CD4-positive, alpha-beta T cell treated with Interleukin-6 at 100 ng/mL for 8 hours (primary cell): ENCODE results near the gene FAM181B.

ENCODE experiments used
- DNase-seq: peaks from one replicate; pipeline ENCODE4 v3.0.0-alpha.2; 2020; ENCODE audit warnings: mixed read lengths, low spot score

The FAM181B gene

DNA sequence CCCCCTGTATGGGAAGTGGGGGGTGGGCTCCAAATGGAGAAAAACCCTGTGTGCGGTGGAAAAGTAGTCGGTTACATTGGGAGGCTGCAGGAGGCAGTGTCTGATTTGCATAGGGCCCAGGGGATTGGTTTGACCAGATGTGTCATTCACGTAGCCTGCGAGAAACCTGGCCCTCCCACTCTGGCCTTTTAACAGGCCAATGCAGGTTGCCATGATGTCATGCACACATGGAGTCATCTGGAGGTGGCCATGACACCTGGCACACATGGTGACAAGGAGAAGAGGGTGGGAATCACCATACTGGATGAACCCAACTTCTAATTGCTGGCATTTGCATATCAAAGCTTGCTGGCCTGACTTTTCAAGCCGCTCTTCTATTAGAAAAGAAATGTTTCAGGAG lies 50.6 kb downstream of the FAM181B start:
- no peak for DNase-seq

DNA sequence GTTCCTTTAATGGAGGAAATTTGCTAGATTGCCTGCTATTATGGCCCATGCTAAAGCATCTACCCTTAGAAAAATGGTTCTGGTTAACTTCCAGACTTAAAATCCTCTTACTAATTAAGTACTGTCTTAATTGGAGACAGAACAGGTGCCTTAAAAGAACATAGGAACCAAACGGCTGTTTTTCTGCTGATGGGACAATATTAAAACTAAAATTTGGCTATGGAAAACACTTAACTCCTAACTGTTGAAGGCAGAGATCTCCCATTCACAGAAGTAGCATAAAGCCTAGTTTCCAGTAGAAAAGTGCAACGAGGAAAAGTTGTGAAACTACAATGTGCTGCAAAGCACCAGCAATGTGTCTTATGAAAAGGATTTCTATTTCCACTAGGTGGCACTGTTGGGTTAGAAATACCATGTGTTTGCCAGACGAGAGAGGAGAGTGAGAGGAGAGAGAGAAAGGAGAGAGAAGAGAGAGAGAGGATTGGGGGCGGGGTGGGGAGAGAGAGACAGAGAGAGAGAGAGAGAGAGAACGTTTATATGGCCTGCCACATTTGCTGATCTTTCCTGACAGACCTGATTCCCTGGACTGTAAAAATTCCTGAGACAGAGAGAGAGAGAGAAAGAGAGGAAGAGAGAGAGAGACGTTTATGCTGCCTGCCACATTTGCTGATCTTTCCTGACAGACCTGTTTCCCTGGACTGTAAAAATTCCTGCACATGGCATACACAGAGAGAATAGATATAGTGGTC lies 51.5 kb downstream of the FAM181B start:
- DNase-seq: peak; percentile 42

- DNase-seq: no peak
Measured at GRCh38 chr11:82680252-82680651, 53.4 kb downstream of the FAM181B start.
